IMR-90 (cell line): Measurements from ENCODE around the gene ABCC3. TPM values are rescaled to one million over a fixed set of nuclear protein-coding genes. Genes with fewer than 3 reads are reported as not detected.
A peak's percentile ranks its signal among the peaks of the same experiment; 100 is the strongest.

ENCODE experiments used
- ATAC-seq: fragments of 200-7000 bp; cut with Tn5 transposase; 2 replicates; pipeline ENCODE4 v1.9.1; 2020; ENCODE audit warnings: low read depth, mild to moderate bottlenecking, moderate library complexity
- BruUV-seq: library from RNA; stranded (reverse); fragments of 400-500 nt; replicated peaks from 2 replicates; lab custom pipeline; 2021; lab: Mats Ljungman, UMichigan
- CTCF ChIA-PET: fragments of 300-600 bp; formaldehyde crosslinking; extraction: SDS; loops from one replicate; lab custom pipeline; 2021; ENCODE audit warnings: antibody characterized with exemption; lab: Yijun Ruan, JAX
- POLR2A ChIA-PET: fragments of 300-600 bp; sonication (Branson Sonifier 250); formaldehyde crosslinking; loops from one replicate; lab custom pipeline; 2022; ENCODE audit warnings: antibody characterized with exemption; ENCODE audit not compliant: unreplicated experiment; lab: Charles Lee
- DNase-seq: peaks from one replicate; pipeline ENCODE4 v3.0.0; 2013
- H2AFZ ChIP-seq: replicated peaks from 2 replicates; pipeline ENCODE3; 2013; ENCODE audit warnings: low read length, mild to moderate bottlenecking; ENCODE audit not compliant: poor library complexity
- H2AK5ac ChIP-seq: 2 replicates; pipeline ENCODE4 v1.6.1; 2013; ENCODE audit warnings: low read depth, low read length, inconsistent platforms
- H2AK9ac ChIP-seq: replicated peaks from 2 replicates; pipeline ENCODE3; 2013; ENCODE audit warnings: mild to moderate bottlenecking, low read depth, low read length, moderate library complexity; ENCODE audit not compliant: poor library complexity
- H2BK120ac ChIP-seq: 2 replicates; pipeline ENCODE4 v1.6.1; 2013; ENCODE audit warnings: low read depth, low read length, inconsistent platforms
- H2BK15ac ChIP-seq: 3 replicates; pipeline ENCODE4 v1.6.1; 2013; ENCODE audit warnings: low read depth, low read length, inconsistent platforms
- H2BK20ac ChIP-seq: 2 replicates; pipeline ENCODE4 v1.6.1; 2013; ENCODE audit warnings: low read depth, mild to moderate bottlenecking, inconsistent platforms, low read length, moderate library complexity
- H2BK5ac ChIP-seq: 2 replicates; pipeline ENCODE4 v1.6.1; 2013; ENCODE audit warnings: mild to moderate bottlenecking, low read depth, low read length, inconsistent platforms; ENCODE audit not compliant: poor library complexity, severe bottlenecking
- H3K14ac ChIP-seq: replicated peaks from 2 replicates; pipeline ENCODE4 v1.6.1; 2013; ENCODE audit warnings: low read depth, low read length, inconsistent platforms
- H3K18ac ChIP-seq: 2 replicates; pipeline ENCODE4 v1.6.1; 2013; ENCODE audit warnings: low read depth, low read length, control low read depth
- H3K23ac ChIP-seq: 2 replicates; pipeline ENCODE4 v1.6.1; 2013; ENCODE audit warnings: low read depth, low read length, inconsistent platforms
- H3K27ac ChIP-seq: 2 replicates; pipeline ENCODE4 v1.5.1; 2013; ENCODE audit warnings: mild to moderate bottlenecking, control low read depth, low read length; ENCODE audit not compliant: insufficient read depth
- H3K27me3 ChIP-seq: 2 replicates; pipeline ENCODE4 v1.6.1; 2013; ENCODE audit warnings: low read length; ENCODE audit not compliant: control insufficient read depth, insufficient read depth
- H3K36me3 ChIP-seq: 2 replicates; pipeline ENCODE4 v1.6.1; 2013; ENCODE audit warnings: low read length, mixed read lengths; ENCODE audit not compliant: control insufficient read depth, insufficient read depth
- H3K4ac ChIP-seq: 2 replicates; pipeline ENCODE4 v1.6.1; 2013; ENCODE audit warnings: low read depth, low read length, inconsistent platforms
- H3K4me1 ChIP-seq: 2 replicates; pipeline ENCODE4 v1.6.1; 2013; ENCODE audit warnings: low read length, mixed read lengths; ENCODE audit not compliant: control insufficient read depth, insufficient read depth
- H3K4me2 ChIP-seq: 2 replicates; pipeline ENCODE4 v1.6.1; 2013; ENCODE audit warnings: low read depth, mild to moderate bottlenecking, control low read depth, low read length, moderate library complexity
- H3K4me3 ChIP-seq: 2 replicates; pipeline ENCODE4 v1.5.1; 2013; ENCODE audit warnings: low read depth, mild to moderate bottlenecking, control low read depth, low read length, moderate library complexity; ENCODE audit not compliant: insufficient read depth
- H3K56ac ChIP-seq: 2 replicates; pipeline ENCODE4 v1.6.1; 2013; ENCODE audit warnings: low read length, inconsistent platforms; ENCODE audit not compliant: insufficient read depth; ENCODE audit errors: extremely low read depth
- H3K79me1 ChIP-seq, 2 experiments: 2 replicates each; pipeline ENCODE4 v1.6.1; 2013; ENCODE audit warnings: low read length in 2 of 2, inconsistent platforms in 1 of 2, low read depth in 1 of 2
- H3K9ac ChIP-seq: 2 replicates; pipeline ENCODE4 v1.6.1; 2013; ENCODE audit warnings: low read depth, low read length, control low read depth
- H3K9me1 ChIP-seq: 2 replicates; pipeline ENCODE4 v1.6.1; 2013; ENCODE audit warnings: low read length, inconsistent platforms; ENCODE audit not compliant: insufficient read depth
- H3K9me3 ChIP-seq: 2 replicates; pipeline ENCODE4 v1.6.1; 2013; ENCODE audit warnings: low read length; ENCODE audit not compliant: control insufficient read depth, insufficient read depth
- H4K20me1 ChIP-seq: 2 replicates; pipeline ENCODE4 v1.6.1; 2013; ENCODE audit warnings: low read length, inconsistent platforms; ENCODE audit not compliant: insufficient read depth
- H4K5ac ChIP-seq: 2 replicates; pipeline ENCODE4 v1.6.1; 2013; ENCODE audit warnings: mild to moderate bottlenecking, low read depth, low read length, control low read depth
- H4K8ac ChIP-seq, 2 experiments: 2 replicates each; pipeline ENCODE4 v1.6.1; 2013; ENCODE audit warnings: low read depth in 2 of 2, low read length in 2 of 2, control low read depth in 1 of 2, inconsistent platforms in 1 of 2
- H4K91ac ChIP-seq: 2 replicates; pipeline ENCODE4 v1.6.1; 2013; ENCODE audit warnings: low read depth, low read length, inconsistent platforms; ENCODE audit not compliant: insufficient read depth
- BHLHE40 ChIP-seq: fragments of 150-350 bp; IDR thresholded peaks from 2 replicates; pipeline ENCODE4 v1.6.1; 2016; ENCODE audit warnings: mild to moderate bottlenecking, low read depth, low read length
- CEBPB ChIP-seq: IDR thresholded peaks from 2 replicates; pipeline ENCODE4 v1.6.1; 2012; ENCODE audit warnings: low read depth, low read length, improper control_type of control experiment
- CHD1 ChIP-seq: IDR thresholded peaks from 2 replicates; pipeline ENCODE4 v1.6.1; 2012; ENCODE audit warnings: low read depth, low read length, improper control_type of control experiment
- ELK1 ChIP-seq: fragments of 150-350 bp; IDR thresholded peaks from 2 replicates; pipeline ENCODE4 v1.6.1; 2016; ENCODE audit warnings: low read depth, mild to moderate bottlenecking, low read length, moderate library complexity, borderline replicate concordance
- FOS ChIP-seq: fragments of 150-350 bp; IDR thresholded peaks from 2 replicates; pipeline ENCODE4 v1.6.1; 2016; ENCODE audit warnings: low read depth, low read length
- MAFK ChIP-seq: IDR thresholded peaks from 2 replicates; pipeline ENCODE4 v1.6.1; 2012; ENCODE audit warnings: low read depth, low read length, improper control_type of control experiment
- MAZ ChIP-seq: IDR thresholded peaks from 2 replicates; pipeline ENCODE4 v1.6.1; 2012; ENCODE audit warnings: low read depth, mild to moderate bottlenecking, low read length, improper control_type of control experiment, moderate library complexity, borderline replicate concordance
- MXI1 ChIP-seq: IDR thresholded peaks from 2 replicates; pipeline ENCODE4 v1.6.1; 2012; ENCODE audit warnings: low read depth, mild to moderate bottlenecking, low read length, moderate library complexity, borderline replicate concordance
- NFE2L2 ChIP-seq: fragments of 150-350 bp; IDR thresholded peaks from 2 replicates; pipeline ENCODE4 v1.6.1; 2016; ENCODE audit warnings: low read depth, mild to moderate bottlenecking, low read length
- POLR2A ChIP-seq: IDR thresholded peaks from 2 replicates; pipeline ENCODE4 v1.6.1; 2012; ENCODE audit warnings: mild to moderate bottlenecking, low read depth, low read length
- RAD21 ChIP-seq: IDR thresholded peaks from 2 replicates; pipeline ENCODE4 v1.6.1; 2012; ENCODE audit warnings: low read length, improper control_type of control experiment
- RCOR1 ChIP-seq: IDR thresholded peaks from 2 replicates; pipeline ENCODE4 v1.6.1; 2012; ENCODE audit warnings: mild to moderate bottlenecking, low read length, improper control_type of control experiment; ENCODE audit not compliant: insufficient replicate concordance
- RFX5 ChIP-seq: IDR thresholded peaks from 2 replicates; pipeline ENCODE4 v1.8.0; 2012; ENCODE audit warnings: low read depth, mild to moderate bottlenecking, low read length, moderate library complexity
- SMC3 ChIP-seq: fragments of 150-350 bp; IDR thresholded peaks from 2 replicates; pipeline ENCODE4 v1.6.1; 2016; ENCODE audit warnings: low read depth, mild to moderate bottlenecking, antibody characterized with exemption, low read length, moderate library complexity
- WGBS, 2 experiments: methylation state at CpG; one replicate each; pipeline versions ENCODE4 v1.1.5 to v1.1.7; 2013; ENCODE audit warnings: missing lambda C conversion rate in 2 of 2; ENCODE audit not compliant: insufficient read length in 1 of 2; ENCODE audit errors: extremely low coverage in 2 of 2; 5-methylcytosine and 5-hydroxymethylcytosine counted together
- dilution Hi-C: fragments of 300-500 bp; cut with HindIII; formaldehyde crosslinking; loops from one replicate; pipeline ENCODE4 v1.14.3; 2018; ENCODE audit warnings: low sequenced_read_pairs; ENCODE audit not compliant: unreplicated experiment
- in situ Hi-C: fragments of 300-500 bp; cut with MboI; formaldehyde crosslinking; loops from 3 replicates; pipeline ENCODE4 v1.14.3; 2019; ENCODE audit warnings: low sequenced_read_pairs, inconsistent platforms, mixed read lengths
- intact Hi-C: fragments of 100-400 bp; cut with micrococcal nuclease; formaldehyde crosslinking; loops from 2 replicates; pipeline ENCODE4 v1.10.0; 2022
- polyA plus RNA-seq, 3 experiments: library from polyadenylated mRNA; depleted of rRNA; stranded (reverse); fragments of >200 nt; gene quantifications; 2 replicates each; pipeline ENCODE4 v1.2.3, GENCODE V29; 2012; ENCODE audit warnings: low replicate concordance in 1 of 3
- total RNA-seq: library from RNA; depleted of rRNA; stranded (reverse); fragments of >200 nt; gene quantifications from 2 replicates; pipeline ENCODE4 v1.2.3, GENCODE V29; 2012
- TF ChIP-seq, protein P1 (sequence below): fragments of 150-350 bp; IDR thresholded peaks from 2 replicates; pipeline ENCODE4 v1.6.1; 2017; ENCODE audit warnings: mild to moderate bottlenecking, antibody characterized with exemption, low read length, low read depth

ABCC3 gene
- total and polyA plus RNA-seq, 2 of the 4 experiments (the other 2 are of a cell fraction) = 3.2 to 6.6 TPM

DNA sequence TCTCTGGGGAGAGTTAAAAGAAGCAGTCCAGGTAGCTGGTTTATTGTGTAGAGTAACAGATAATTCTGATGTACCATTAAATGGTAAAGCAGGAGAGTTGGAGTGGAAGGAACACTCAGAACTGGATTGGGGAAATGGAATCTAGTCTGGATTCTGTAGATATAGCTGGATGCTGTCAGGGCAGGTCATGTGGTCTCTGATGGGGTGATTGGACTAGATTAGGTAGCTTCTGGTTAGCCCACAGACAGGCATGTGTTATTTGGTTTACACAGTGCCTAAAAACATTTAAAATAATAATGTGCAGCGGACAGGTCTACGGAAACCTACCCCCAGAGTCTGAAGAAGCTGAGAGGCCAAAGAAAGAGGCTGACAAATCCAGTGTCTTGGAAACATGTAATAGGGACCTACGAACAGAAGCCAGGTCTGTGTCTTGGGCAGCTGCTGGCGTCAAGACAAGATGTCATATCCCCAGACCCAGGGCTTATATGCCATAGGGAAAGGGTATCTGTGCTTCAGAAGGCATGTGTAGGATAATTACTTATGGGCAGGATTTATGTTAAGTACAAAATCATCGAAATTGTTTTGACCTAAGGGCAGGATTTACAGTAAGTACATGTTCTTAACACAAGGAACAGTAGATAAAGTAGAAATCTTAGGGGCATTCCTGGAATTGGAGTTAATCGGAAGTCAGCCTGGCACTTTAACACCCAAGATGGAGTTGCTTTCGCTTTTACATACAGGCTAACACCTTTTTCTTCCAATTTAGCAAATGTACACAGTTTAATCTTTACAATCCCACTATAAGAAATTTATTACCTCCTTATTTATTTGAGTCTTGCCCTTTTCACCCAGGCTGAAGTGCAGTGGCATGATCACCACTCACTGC, 97.1 kb downstream of the ABCC3 start:
- in situ Hi-C loops = no loop called here
- WGBS, 2 experiments = no CpG with 5 or more reads among the region's 7 CpGs
- H4K20me1 ChIP-seq = peaks cover 93% of the 10 kb centered on the region
- H2AK5ac ChIP-seq = no peak overlapping the region
- POLR2A ChIA-PET = no interaction called here
- H4K5ac ChIP-seq = no peak overlapping the region
- no peak for DNase-seq
- H3K4me3 ChIP-seq = no peak overlapping the region
- H2AFZ ChIP-seq = no peak overlapping the region
- H3K9ac ChIP-seq = no peak overlapping the region
- no peak overlapping the region for H3K18ac ChIP-seq
- CTCF ChIA-PET = no interaction called here
- H2BK5ac ChIP-seq = no peak overlapping the region
- no peaks in the 10 kb centered on the region for H3K36me3 ChIP-seq
- H2AK9ac ChIP-seq = no peak overlapping the region
- H2BK120ac ChIP-seq = no peak overlapping the region
- no peak overlapping the region for H3K27ac ChIP-seq
- H2BK20ac ChIP-seq = no peak overlapping the region
- H3K27me3 ChIP-seq = no peaks in the 10 kb centered on the region
- no peak overlapping the region for H3K14ac ChIP-seq
- H3K9me1 ChIP-seq = peaks cover 21% of the 10 kb centered on the region
- BruUV-seq = TSS peak; percentile 12
- peak overlapping the region; percentile 3 for H3K23ac ChIP-seq
- H4K91ac ChIP-seq = no peak overlapping the region
- no peak for ATAC-seq
- no peak overlapping the region for H2BK15ac ChIP-seq
- H3K79me1 ChIP-seq = peaks cover 0 to 52% of the 10 kb centered on the region in 2 experiments; a peak in 3 of 4 replicates
- H3K4me1 ChIP-seq = peaks cover 10% of the 10 kb centered on the region
- no peak overlapping the region for H3K4me2 ChIP-seq
- intact Hi-C loops = no loop called here
- no peak overlapping the region for H3K4ac ChIP-seq
- no peak overlapping the region for H3K56ac ChIP-seq
- no peaks in the 10 kb centered on the region for H3K9me3 ChIP-seq
- dilution Hi-C loops = no loop called here
- H4K8ac ChIP-seq = no peak overlapping the region
- TF ChIP-seq, protein P1, sequence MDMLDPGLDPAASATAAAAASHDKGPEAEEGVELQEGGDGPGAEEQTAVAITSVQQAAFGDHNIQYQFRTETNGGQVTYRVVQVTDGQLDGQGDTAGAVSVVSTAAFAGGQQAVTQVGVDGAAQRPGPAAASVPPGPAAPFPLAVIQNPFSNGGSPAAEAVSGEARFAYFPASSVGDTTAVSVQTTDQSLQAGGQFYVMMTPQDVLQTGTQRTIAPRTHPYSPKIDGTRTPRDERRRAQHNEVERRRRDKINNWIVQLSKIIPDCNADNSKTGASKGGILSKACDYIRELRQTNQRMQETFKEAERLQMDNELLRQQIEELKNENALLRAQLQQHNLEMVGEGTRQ = no peak
- TF ChIP-seq FOS (no peak), POLR2A (no peak), NFE2L2 (no peak), CHD1 (no peak), SMC3 (no peak), BHLHE40 (no peak), MAZ (no peak), RAD21 (no peak), MXI1 (no peak), ELK1 (no peak), MAFK (no peak), RCOR1 (no peak), CEBPB (no peak), RFX5 (no peak)
